Esophagus muscularis mucosa (tissue), 4 donors: Measurements from ENCODE around the gene PELI2. TPM values are rescaled to one million over a fixed set of nuclear protein-coding genes. Genes with fewer than 3 reads are reported as not detected.

Experiments
- DNase-seq: peaks from one replicate; pipeline ENCODE4 v3.0.0-alpha.2; 2017; ENCODE audit errors: extremely low spot score
- H3K27ac ChIP-seq, 4 donors: fragments of 200-600 bp; sonication (generic); replicated peaks in 1 of 4; 1 replicate in 3 of 4; 2 replicates in 1 of 4; pipeline ENCODE4 v1.5.1; 2016 to 2019; ENCODE audit warnings: mild to moderate bottlenecking in 1 of 4
- H3K27me3 ChIP-seq, 4 donors: fragments of 200-600 bp; sonication (generic); one replicate each; pipeline versions ENCODE4 v1.5.1 to v1.6.0; 2016 to 2019
- H3K36me3 ChIP-seq, 4 donors: fragments of 200-600 bp; sonication (generic); one replicate each; pipeline ENCODE4 v1.5.1; 2016 to 2019
- H3K4me1 ChIP-seq, 4 donors: fragments of 200-600 bp; sonication (generic); one replicate each; pipeline ENCODE4 v1.5.1; 2016 to 2019
- H3K4me3 ChIP-seq, 4 donors: fragments of 200-600 bp; sonication (generic); 1 replicate in 2 of 4; 2 replicates in 2 of 4; pipeline ENCODE4 v1.5.1; 2016 to 2019; ENCODE audit warnings: mild to moderate bottlenecking in 4 of 4, moderate library complexity in 1 of 4
- H3K9me3 ChIP-seq, 4 donors: fragments of 200-600 bp; sonication (generic); 1 replicate in 3 of 4; 2 replicates in 1 of 4; pipeline ENCODE4 v1.5.1; 2016 to 2019
- CTCF ChIP-seq, 3 experiments: fragments of 200-600 bp in 2 of 3; fragments of 450-650 bp in 1 of 3; sonication (generic) in 2 of 3; IDR thresholded peaks; one replicate each; pipeline ENCODE4 v1.5.1; 2017 to 2019; ENCODE audit warnings: antibody characterized with exemption in 3 of 3, mild to moderate bottlenecking in 2 of 3, moderate library complexity in 1 of 3
- EP300 ChIP-seq: sonication (generic); formaldehyde crosslinking; IDR thresholded peaks from one replicate; pipeline ENCODE4 v1.6.1; 2017; ENCODE audit warnings: antibody characterized with exemption
- POLR2A ChIP-seq: fragments of 450-650 bp; IDR thresholded peaks from one replicate; pipeline ENCODE4 v1.6.1; 2017; ENCODE audit warnings: antibody characterized with exemption, moderate library complexity, mild to moderate bottlenecking, low read depth
- POLR2AphosphoS5 ChIP-seq, 2 donors: sonication (generic); formaldehyde crosslinking; IDR thresholded peaks; one replicate each; pipeline ENCODE4 v1.6.1; 2017; ENCODE audit warnings: antibody characterized with exemption in 2 of 2
- WGBS: methylation state at CpG from one replicate; pipeline ENCODE4 v1.1.5; 2018; 5-methylcytosine and 5-hydroxymethylcytosine counted together
- intact Hi-C: fragments of 100-400 bp; cut with DNase I; formaldehyde crosslinking; loops from one replicate; pipeline ENCODE4 v1.15.1; 2023
- total RNA-seq, 4 donors: library from RNA; depleted of rRNA; stranded (reverse); fragments of >200 nt; gene quantifications; one replicate each; pipeline versions ENCODE4 v1.1.0 to v1.2.1, GENCODE V29; 2016

PELI2 gene
- total RNA-seq, 4 donors from 2014 or later = 10.6 to 16.3 (median 14.1) TPM

GRCh38 chr14:56290195-56290594, 172.0 kb downstream of the PELI2 start:
- no peak for DNase-seq
- TF ChIP-seq EP300 (no peak), POLR2AphosphoS5 (IDR thresholded peaks at IDR 0.05) (no peak), CTCF (IDR thresholded peaks at IDR 0.05) (no peak), POLR2A (no peak)
- peaks cover 6 to 41% (median 16%) of the 10 kb centered on the region in 4 donors for H3K36me3 ChIP-seq
- no peaks in the 10 kb centered on the region for H3K4me1 ChIP-seq
- WGBS = 91% methylated on average over 14 of the region's 14 CpGs
- intact Hi-C loops = no loop called here
- no peak overlapping the region for H3K27ac ChIP-seq
- no peaks in the 10 kb centered on the region for H3K9me3 ChIP-seq
- H3K27me3 ChIP-seq = no peaks in the 10 kb centered on the region
- H3K4me3 ChIP-seq = no peak overlapping the region

- 82% methylated on average over 3 of the region's 3 CpGs for WGBS
- peaks cover 6 to 54% (median 16%) of the 10 kb centered on the region in 4 donors for H3K36me3 ChIP-seq
- no peak for DNase-seq
- intact Hi-C loops = no loop called here
- H3K4me3 ChIP-seq = no peak overlapping the region
- no peaks in the 10 kb centered on the region for H3K9me3 ChIP-seq
- TF ChIP-seq CTCF (IDR thresholded peaks at IDR 0.05) (no peak), POLR2AphosphoS5 (IDR thresholded peaks at IDR 0.05) (no peak), EP300 (no peak), POLR2A (no peak)
- H3K27ac ChIP-seq = no peak overlapping the region
- H3K4me1 ChIP-seq = no peaks in the 10 kb centered on the region
- no peaks in the 10 kb centered on the region for H3K27me3 ChIP-seq
Observed at GRCh38 chr14:56292970-56293369, 174.8 kb downstream of the PELI2 start.

GRCh38 chr14:56293506-56293905, 175.3 kb downstream of the PELI2 start:
- intact Hi-C loops = no loop called here
- no peaks in the 10 kb centered on the region for H3K27me3 ChIP-seq
- H3K9me3 ChIP-seq = no peaks in the 10 kb centered on the region
- WGBS = 89% methylated on average over 2 of the region's 2 CpGs
- H3K27ac ChIP-seq = no peak overlapping the region
- peaks cover 6 to 54% (median 16%) of the 10 kb centered on the region in 4 donors for H3K36me3 ChIP-seq
- TF ChIP-seq POLR2AphosphoS5 (IDR thresholded peaks at IDR 0.05) (no peak), POLR2A (no peak), EP300 (no peak), CTCF (IDR thresholded peaks at IDR 0.05) (no peak)
- no peak overlapping the region for H3K4me3 ChIP-seq
- DNase-seq = no peak
- H3K4me1 ChIP-seq = no peaks in the 10 kb centered on the region

- intact Hi-C loops = no loop called here
- H3K27me3 ChIP-seq = no peaks in the 10 kb centered on the region
- no peak overlapping the region for H3K27ac ChIP-seq
- H3K9me3 ChIP-seq = no peaks in the 10 kb centered on the region
- WGBS = 92% methylated on average over 5 of the region's 5 CpGs
- no peak overlapping the region for H3K4me3 ChIP-seq
- DNase-seq = no peak
- H3K36me3 ChIP-seq = peaks cover 6 to 51% (median 16%) of the 10 kb centered on the region in 4 donors
- no peaks in the 10 kb centered on the region for H3K4me1 ChIP-seq
- TF ChIP-seq POLR2AphosphoS5 (IDR thresholded peaks at IDR 0.05) = no peak
- TF ChIP-seq POLR2A = no peak
- TF ChIP-seq CTCF (IDR thresholded peaks at IDR 0.05) = no peak
- TF ChIP-seq EP300 = no peak
Observed at GRCh38 chr14:56294128-56294527, 175.9 kb downstream of the PELI2 start.

GRCh38 chr14:56295743-56296142, 177.5 kb downstream of the PELI2 start:
- WGBS = 90% methylated on average over 3 of the region's 3 CpGs
- H3K36me3 ChIP-seq = peaks cover 0 to 35% (median 8%) of the 10 kb centered on the region in 4 donors
- no peaks in the 10 kb centered on the region for H3K9me3 ChIP-seq
- H3K4me1 ChIP-seq = no peaks in the 10 kb centered on the region
- no peak overlapping the region for H3K27ac ChIP-seq
- DNase-seq = no peak
- no peak overlapping the region for H3K4me3 ChIP-seq
- no peak for TF ChIP-seq POLR2AphosphoS5 (IDR thresholded peaks at IDR 0.05)
- TF ChIP-seq EP300 = no peak
- TF ChIP-seq POLR2A = no peak
- no peak for TF ChIP-seq CTCF (IDR thresholded peaks at IDR 0.05)
- H3K27me3 ChIP-seq = no peaks in the 10 kb centered on the region
- intact Hi-C loops = no loop called here
